GM12878 (cell line): ENCODE measurements around the gene CHRNB2. TPM values are rescaled to one million over a fixed set of nuclear protein-coding genes. Genes with fewer than 3 reads are reported as not detected.

Experiments used
- ATAC-seq: fragments of 200-7000 bp; cut with Tn5 transposase; 3 replicates; pipeline ENCODE4 v1.9.1; 2020; ENCODE audit warnings: mild to moderate bottlenecking, moderate library complexity
- BruUV-seq: library from RNA; stranded (reverse); fragments of 400-500 nt; replicated peaks from 2 replicates; lab custom pipeline; 2021; lab: Mats Ljungman, UMichigan
- CTCF ChIA-PET: fragments of 300-600 bp; sonication (Branson Sonifier 250); formaldehyde crosslinking; extraction: SDS; loops from one replicate; lab custom pipeline; 2021; ENCODE audit warnings: inconsistent platforms; lab: Yijun Ruan, JAX
- POLR2A ChIA-PET: fragments of 350-600 bp; formaldehyde crosslinking; extraction: SDS; loops from one replicate; lab custom pipeline; 2021; ENCODE audit warnings: inconsistent platforms; lab: Charles Lee
- RAD21 ChIA-PET: fragments of 300-600 bp; sonication (Branson Sonifier 250); formaldehyde crosslinking; loops from one replicate; lab custom pipeline; 2023; ENCODE audit warnings: antibody characterized with exemption; ENCODE audit not compliant: unreplicated experiment; lab: Charles Lee
- SMC1A ChIA-PET: fragments of 300-600 bp; sonication (Branson Sonifier 250); formaldehyde crosslinking; loops from one replicate; lab custom pipeline; 2023; ENCODE audit not compliant: unreplicated experiment, uncharacterized antibody; lab: Charles Lee
- DNase-seq: peaks from one replicate; pipeline ENCODE4 v3.0.0-alpha.2; 2011; ENCODE audit warnings: low read depth, low spot score
- FAIRE-seq: peaks from 3 replicates; lab custom pipeline; 2011; peaks lifted over from hg19 to GRCh38; lab: Jason Lieb, UNC
- H2AFZ ChIP-seq: 2 replicates; pipeline ENCODE4 v1.6.0; 2011; ENCODE audit warnings: low read depth, low read length, control low read depth; ENCODE audit not compliant: control insufficient read depth
- H3K27ac ChIP-seq: 2 replicates; pipeline ENCODE4 v1.5.1; 2011; ENCODE audit warnings: control low read depth; ENCODE audit not compliant: control insufficient read depth, insufficient read depth
- H3K27me3 ChIP-seq, 2 experiments: replicated peaks in 1 of 2; 2 replicates each; pipeline versions ENCODE4 v1.6.0 to v1.6.1; 2011; ENCODE audit warnings: low read length in 1 of 2; ENCODE audit not compliant: control insufficient read depth in 2 of 2, insufficient read depth in 2 of 2
- H3K36me3 ChIP-seq, 2 experiments: 2 replicates each; pipeline ENCODE4 v1.5.1; 2011; ENCODE audit warnings: low read length in 1 of 2; ENCODE audit not compliant: control insufficient read depth in 2 of 2, insufficient read depth in 2 of 2
- H3K4me1 ChIP-seq: 2 replicates; pipeline ENCODE4 v1.6.1; 2011; ENCODE audit warnings: mild to moderate bottlenecking, low read length, moderate library complexity, mixed read lengths; ENCODE audit not compliant: control insufficient read depth, insufficient read depth
- H3K4me2 ChIP-seq: 2 replicates; pipeline ENCODE4 v1.6.0; 2011; ENCODE audit warnings: control low read depth; ENCODE audit not compliant: control insufficient read depth, insufficient read depth
- H3K4me3 ChIP-seq: fragments of 200-600 bp; sonication (generic); 2 replicates; pipeline ENCODE4 v1.5.1; 2016
- H3K79me2 ChIP-seq: 2 replicates; pipeline ENCODE4 v1.6.0; 2011; ENCODE audit warnings: low read length; ENCODE audit not compliant: control insufficient read depth, insufficient read depth
- H3K9ac ChIP-seq: 2 replicates; pipeline ENCODE4 v1.8.0; 2011; ENCODE audit warnings: low read length, control low read depth, mixed read lengths; ENCODE audit not compliant: control insufficient read depth, insufficient read depth
- H3K9me3 ChIP-seq: replicated peaks from 3 replicates; pipeline ENCODE4 v1.5.1; 2011; ENCODE audit warnings: mild to moderate bottlenecking, low read length; ENCODE audit not compliant: control insufficient read depth, insufficient read depth
- H4K20me1 ChIP-seq: 2 replicates; pipeline ENCODE4 v1.6.0; 2011; ENCODE audit not compliant: control insufficient read depth, insufficient read depth
- CHD1 ChIP-seq: IDR thresholded peaks from 2 replicates; pipeline ENCODE4 v1.6.1; 2012; ENCODE audit warnings: low read depth, low read length, improper control_type of control experiment
- E2F4 ChIP-seq: IDR thresholded peaks from 2 replicates; pipeline ENCODE4 v1.6.1; 2012; ENCODE audit warnings: low read depth, low read length, improper control_type of control experiment
- ESRRA ChIP-seq: IDR thresholded peaks from 2 replicates; pipeline ENCODE4 v1.6.1; 2012; ENCODE audit warnings: mild to moderate bottlenecking, low read length, improper control_type of control experiment
- IRF5 ChIP-seq: fragments of 450-650 bp; IDR thresholded peaks from 2 replicates; pipeline ENCODE4 v1.6.1; 2017; ENCODE audit warnings: borderline replicate concordance
- MEF2B ChIP-seq: fragments of 450-650 bp; IDR thresholded peaks from 2 replicates; pipeline ENCODE4 v1.6.1; 2018; ENCODE audit warnings: mild to moderate bottlenecking, moderate library complexity; ENCODE audit not compliant: partially characterized antibody, poor library complexity, severe bottlenecking
- MLLT1 ChIP-seq: fragments of 450-650 bp; IDR thresholded peaks from 2 replicates; pipeline ENCODE4 v1.6.1; 2016; ENCODE audit warnings: mild to moderate bottlenecking
- PAX8 ChIP-seq: fragments of 450-650 bp; IDR thresholded peaks from 2 replicates; pipeline ENCODE4 v1.6.1; 2017; ENCODE audit warnings: mild to moderate bottlenecking, moderate library complexity
- RBBP5 ChIP-seq: fragments of 200-600 bp; sonication (generic); conservative IDR thresholded peaks from 2 replicates; pipeline ENCODE4 v1.6.1; 2016
- ZNF384 ChIP-seq: IDR thresholded peaks from 2 replicates; pipeline ENCODE4 v1.6.1; 2012; ENCODE audit warnings: low read depth, mild to moderate bottlenecking, low read length, improper control_type of control experiment, borderline replicate concordance
- ZSCAN29 ChIP-seq: fragments of 450-650 bp; IDR thresholded peaks from 2 replicates; pipeline ENCODE4 v1.6.1; 2017; ENCODE audit warnings: mild to moderate bottlenecking, moderate library complexity
- WGBS: methylation state at CpG from one replicate; pipeline ENCODE4 v1.1.6; 2016; ENCODE audit warnings: low lambda C conversion rate; ENCODE audit not compliant: insufficient replicate concordance, insufficient coverage; ENCODE audit errors: missing lambda C conversion rate; 5-methylcytosine and 5-hydroxymethylcytosine counted together
- in situ Hi-C: fragments of 300-500 bp; cut with MboI; formaldehyde crosslinking; loops from 9 replicates; pipeline ENCODE4 v1.14.3; 2018; ENCODE audit warnings: mixed read lengths
- intact Hi-C: fragments of 100-400 bp; cut with micrococcal nuclease; formaldehyde crosslinking; loops from one replicate; pipeline ENCODE4 v1.14.2; 2022; ENCODE audit not compliant: unreplicated experiment
- polyA plus RNA-seq, 11 experiments: library from polyadenylated mRNA; depleted of rRNA in 4 of 11; unstranded in 6 of 11; stranded (reverse) in 5 of 11; fragments of >200 nt; fragmentation: Nextera tagmentation in 4 of 11; fragmentation: Illumina TruSeq in 1 of 11; extraction: Ambion mirVana in 4 of 11; extraction: Trizol in 1 of 11; gene quantifications; 1 replicate in 1 of 11; 2 replicates in 10 of 11; pipeline versions ENCODE4 v1.2.1 to v1.2.3, GENCODE V29; 2011 to 2016; ENCODE audit warnings: inconsistent platforms in 2 of 11, missing spikeins in 2 of 11, low read depth in 1 of 11
- total RNA-seq, 4 experiments: library from RNA; depleted of rRNA in 3 of 4; stranded (reverse); fragments of >200 nt in 3 of 4; fragmentation: Illumina TruSeq in 1 of 4; extraction: Trizol in 1 of 4; gene quantifications; 2 replicates each; pipeline versions ENCODE4 v1.2.1 to v1.2.3, GENCODE V29; 2013 to 2021

Gene CHRNB2
- total and polyA plus RNA-seq, 10 of the 15 experiments (the other 5 are each of a cell fraction or from before 2014, with no cell fraction given) = 0.01 to 0.11 (median 0.03) TPM; not detected in 6

DNA sequence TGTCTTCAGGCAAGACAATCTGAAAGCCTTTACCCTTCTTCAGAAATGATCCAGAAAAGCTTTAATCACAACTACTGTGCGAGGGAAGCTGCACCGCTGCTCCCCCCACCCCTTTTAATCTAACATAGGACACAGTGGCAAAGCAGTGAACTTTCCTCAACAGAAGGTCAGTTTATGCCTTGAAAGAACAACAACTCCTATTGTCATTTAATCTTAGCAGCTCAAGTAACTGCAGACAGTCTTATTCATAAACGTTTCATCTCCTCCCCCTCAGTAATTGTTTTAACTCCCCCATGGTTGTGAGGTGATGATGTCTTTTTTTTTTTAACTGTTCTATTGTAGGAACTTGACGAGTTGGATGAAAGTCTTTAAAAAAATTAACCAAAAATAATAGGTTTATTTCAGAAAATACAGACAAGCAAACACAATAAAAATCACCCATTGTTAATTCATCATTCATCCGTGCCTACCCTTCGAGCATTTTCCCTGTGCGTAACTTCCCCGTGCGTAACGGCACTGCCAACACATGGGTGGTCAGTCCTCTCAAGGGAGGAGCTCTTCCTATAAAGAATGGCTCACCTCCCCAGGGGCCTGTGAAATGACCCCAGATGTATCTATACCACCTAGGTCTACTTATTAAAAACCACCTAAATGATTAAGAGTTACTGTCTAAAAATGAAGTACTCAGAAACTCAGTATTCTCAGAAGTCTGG lies 43.7 kb downstream of the CHRNB2 start:
- Histone ChIP-seq H3K27me3 (no peaks in the 10 kb centered on the region), H3K9me3 (no peaks in the 10 kb centered on the region), H2AFZ (no peak overlapping the region), H3K9ac (no peak overlapping the region), H3K79me2 (peaks cover 82% of the 10 kb centered on the region), H4K20me1 (no peaks in the 10 kb centered on the region), H3K4me2 (no peak overlapping the region), H3K4me1 (peaks cover 24% of the 10 kb centered on the region), H3K4me3 (no peak overlapping the region), H3K36me3 (no peaks in the 10 kb centered on the region; a peak in 2 of 4 replicates), H3K27ac (peak overlapping the region; percentile 18; the same call in 1 of the 2 replicates)
- no TSS peak for BruUV-seq
- TF ChIP-seq ESRRA = no peak
- TF ChIP-seq MEF2B = peak; percentile 19
- TF ChIP-seq RBBP5 = no peak
- 57% methylated on average over 10 of the region's 10 CpGs for WGBS
- SMC1A ChIA-PET = interaction anchor here (0.6 to 3.7 kb wide), 8 partner anchors 9 to 333 kb away, joined by 3 to 28 read pairs (median 5); no protein-coding TSS in a partner anchor
- FAIRE-seq = no peak
- intact Hi-C loops = no loop called here
- CTCF ChIA-PET = interaction anchor here (0.6 to 3.0 kb wide), 7 partner anchors 9 to 772 kb away, joined by 3 to 17 read pairs (median 4); no protein-coding TSS in a partner anchor
- no peak for DNase-seq
- no peak for ATAC-seq
- POLR2A ChIA-PET = interaction anchor here (0.6 to 1.5 kb wide), 4 partner anchors 9 to 15 kb away, joined by 6 to 8 read pairs (median 6); no protein-coding TSS in a partner anchor
- in situ Hi-C loops = no loop called here
- RAD21 ChIA-PET = interaction anchor here (0.6 to 3.2 kb wide), 4 partner anchors 8 to 713 kb away, joined by 3 to 11 read pairs (median 6); no protein-coding TSS in a partner anchor

GRCh38 chr1:154614247-154614646 lies 46.7 kb downstream of the CHRNB2 start:
- Histone ChIP-seq H4K20me1 (no peaks in the 10 kb centered on the region), H3K4me3 (no peak overlapping the region), H3K9ac (no peak overlapping the region), H3K4me1 (peaks cover 20% of the 10 kb centered on the region), H3K4me2 (no peak overlapping the region), H2AFZ (no peak overlapping the region), H3K27me3 (no peaks in the 10 kb centered on the region), H3K27ac (no peak overlapping the region), H3K79me2 (peaks cover 79% of the 10 kb centered on the region), H3K36me3 (no peaks in the 10 kb centered on the region; a peak in 2 of 4 replicates), H3K9me3 (no peaks in the 10 kb centered on the region)
- DNase-seq (no peak), FAIRE-seq (no peak), ATAC-seq (no peak)
- no TSS peak for BruUV-seq
- RAD21 ChIA-PET = no interaction called here
- 100% methylated on average over 4 of the region's 4 CpGs for WGBS
- CTCF ChIA-PET = no interaction called here
- intact Hi-C loops (no loop called here), in situ Hi-C loops (no loop called here)
- TF ChIP-seq PAX8 (no peak), ZNF384 (no peak), E2F4 (no peak), IRF5 (no peak), CHD1 (no peak), ZSCAN29 (no peak), MLLT1 (no peak)
- POLR2A ChIA-PET = interaction anchor here (0.7 kb wide), 1 partner anchor 93 kb away, joined by 3 read pairs; no protein-coding TSS in a partner anchor
- SMC1A ChIA-PET = no interaction called here
